Measurements from ENCODE around the gene HBG2.

- no peak for TF ChIP-seq CTCF (IDR thresholded peaks at IDR 0.05 in 4 of 5, conservative IDR thresholded peaks at IDR 0.05 in 1 of 5)
- no peak for TF ChIP-seq POLR2A (IDR thresholded peaks at IDR 0.05)
These were observed 47.3 kb upstream of the HBG2 start, which contains the start of gene OR51B4 for GRCh38 chr11:5301846-5302245.
